Duodenal mucosa (tissue), 2 donors: ENCODE data around the gene TMPRSS3.

ENCODE experiments used
- H3K27ac ChIP-seq: one replicate; pipeline ENCODE4 v1.7.0; 2013; ENCODE audit warnings: low read depth, low read length
- H3K27me3 ChIP-seq, 2 donors: one replicate each; pipeline ENCODE4 v1.7.0; 2013; ENCODE audit warnings: low read length in 2 of 2, control low read depth in 1 of 2; ENCODE audit not compliant: insufficient read depth in 2 of 2, control insufficient read depth in 1 of 2
- H3K36me3 ChIP-seq, 2 donors: one replicate each; pipeline ENCODE4 v1.7.0; 2013; ENCODE audit warnings: low read length in 2 of 2, control low read depth in 1 of 2; ENCODE audit not compliant: insufficient read depth in 2 of 2, control insufficient read depth in 1 of 2
- H3K4me1 ChIP-seq, 2 donors: one replicate each; pipeline ENCODE4 v1.7.0; 2013; ENCODE audit warnings: low read length in 2 of 2, control low read depth in 1 of 2; ENCODE audit not compliant: insufficient read depth in 2 of 2, control insufficient read depth in 1 of 2
- H3K4me3 ChIP-seq, 2 donors: one replicate each; pipeline ENCODE4 v1.7.0; 2013; ENCODE audit warnings: low read length in 2 of 2, low read depth in 1 of 2
- H3K9ac ChIP-seq, 2 donors: one replicate each; pipeline ENCODE4 v1.7.0; 2013; ENCODE audit warnings: low read length in 2 of 2, low read depth in 1 of 2
- H3K9me3 ChIP-seq, 2 donors: one replicate each; pipeline ENCODE4 v1.7.0; 2013; ENCODE audit warnings: low read length in 2 of 2, control low read depth in 1 of 2; ENCODE audit not compliant: control insufficient read depth in 1 of 2

TMPRSS3 gene

GRCh38 chr21:42375966-42376337 lies 19.9 kb downstream of the TMPRSS3 start:
- Histone ChIP-seq H3K27ac (peak overlapping the region; percentile 1), H3K9me3 (no peaks in the 10 kb centered on the region), H3K4me3 (no peak overlapping the region), H3K36me3 (no peaks in the 10 kb centered on the region), H3K4me1 (peaks cover 12 to 14% of the 10 kb centered on the region in 2 donors), H3K27me3 (no peaks in the 10 kb centered on the region), H3K9ac (peak overlapping the region in 1 of 2 donors; percentile 23)

- H3K9me3 ChIP-seq, result no peaks in the 10 kb centered on the region
- no peak overlapping the region for H3K9ac ChIP-seq
- H3K36me3 ChIP-seq, result no peaks in the 10 kb centered on the region
- H3K27me3 ChIP-seq, result no peaks in the 10 kb centered on the region
- peaks cover 12 to 14% of the 10 kb centered on the region in 2 donors for H3K4me1 ChIP-seq
- no peak overlapping the region for H3K4me3 ChIP-seq
- H3K27ac ChIP-seq, result no peak overlapping the region
Observed at GRCh38 chr21:42375506-42375905, 20.3 kb downstream of the TMPRSS3 start.

- Histone ChIP-seq H3K9ac (no peak overlapping the region), H3K9me3 (no peaks in the 10 kb centered on the region), H3K27ac (no peak overlapping the region), H3K4me3 (no peak overlapping the region), H3K4me1 (peaks cover 12 to 14% of the 10 kb centered on the region in 2 donors), H3K27me3 (no peaks in the 10 kb centered on the region), H3K36me3 (no peaks in the 10 kb centered on the region)
Observed at GRCh38 chr21:42374864-42375499, 20.9 kb downstream of the TMPRSS3 start.

- Histone ChIP-seq H3K9ac (no peak overlapping the region), H3K27ac (no peak overlapping the region), H3K9me3 (no peaks in the 10 kb centered on the region), H3K27me3 (no peaks in the 10 kb centered on the region), H3K4me3 (no peak overlapping the region), H3K4me1 (peaks cover 12 to 14% of the 10 kb centered on the region in 2 donors), H3K36me3 (no peaks in the 10 kb centered on the region)
Observed at GRCh38 chr21:42374457-42374856, 21.4 kb downstream of the TMPRSS3 start.

GRCh38 chr21:42373908-42374455 lies 21.9 kb downstream of the TMPRSS3 start:
- no peaks in the 10 kb centered on the region for H3K9me3 ChIP-seq
- H3K27me3 ChIP-seq, result no peaks in the 10 kb centered on the region
- no peak overlapping the region for H3K9ac ChIP-seq
- H3K36me3 ChIP-seq, result no peaks in the 10 kb centered on the region
- no peak overlapping the region for H3K4me3 ChIP-seq
- H3K27ac ChIP-seq, result no peak overlapping the region
- peaks cover 12 to 14% of the 10 kb centered on the region in 2 donors for H3K4me1 ChIP-seq

- Histone ChIP-seq H3K36me3 (no peaks in the 10 kb centered on the region), H3K9me3 (no peaks in the 10 kb centered on the region), H3K4me3 (no peak overlapping the region), H3K27ac (no peak overlapping the region), H3K9ac (no peak overlapping the region), H3K4me1 (peaks cover 12 to 14% of the 10 kb centered on the region in 2 donors), H3K27me3 (no peaks in the 10 kb centered on the region)
Observed at GRCh38 chr21:42373196-42373907, 22.5 kb downstream of the TMPRSS3 start.

GRCh38 chr21:42370894-42371654 lies 24.8 kb downstream of the TMPRSS3 start:
- H3K27ac ChIP-seq, result no peak overlapping the region
- H3K27me3 ChIP-seq, result no peaks in the 10 kb centered on the region
- H3K9me3 ChIP-seq, result no peaks in the 10 kb centered on the region
- H3K36me3 ChIP-seq, result no peaks in the 10 kb centered on the region
- H3K4me1 ChIP-seq, result peaks cover 8 to 9% of the 10 kb centered on the region in 2 donors
- no peak overlapping the region for H3K4me3 ChIP-seq
- H3K9ac ChIP-seq, result no peak overlapping the region

GRCh38 chr21:42369821-42370220 lies 26.0 kb downstream of the TMPRSS3 start:
- Histone ChIP-seq H3K27me3 (no peaks in the 10 kb centered on the region), H3K4me1 (no peaks in the 10 kb centered on the region), H3K9ac (no peak overlapping the region), H3K4me3 (no peak overlapping the region), H3K27ac (no peak overlapping the region), H3K36me3 (no peaks in the 10 kb centered on the region), H3K9me3 (no peaks in the 10 kb centered on the region)

- H3K27ac ChIP-seq, result no peak overlapping the region
- no peak overlapping the region for H3K9ac ChIP-seq
- no peaks in the 10 kb centered on the region for H3K9me3 ChIP-seq
- no peak overlapping the region for H3K4me3 ChIP-seq
- H3K4me1 ChIP-seq, result no peaks in the 10 kb centered on the region
- H3K27me3 ChIP-seq, result no peaks in the 10 kb centered on the region
- H3K36me3 ChIP-seq, result no peaks in the 10 kb centered on the region
Observed at GRCh38 chr21:42367367-42368165, 28.3 kb downstream of the TMPRSS3 start.
